Esophagus muscularis mucosa (tissue), 4 donors: ENCODE measurements around the gene CHCHD3.

Experiments used
- CTCF ChIP-seq, 3 experiments: fragments of 200-600 bp in 2 of 3; fragments of 450-650 bp in 1 of 3; sonication (generic) in 2 of 3; IDR thresholded peaks; one replicate each; pipeline ENCODE4 v1.5.1; 2017 to 2019; ENCODE audit warnings: antibody characterized with exemption in 3 of 3, mild to moderate bottlenecking in 2 of 3, moderate library complexity in 1 of 3
- EP300 ChIP-seq: sonication (generic); formaldehyde crosslinking; IDR thresholded peaks from one replicate; pipeline ENCODE4 v1.6.1; 2017; ENCODE audit warnings: antibody characterized with exemption
- POLR2AphosphoS5 ChIP-seq, 2 donors: sonication (generic); formaldehyde crosslinking; IDR thresholded peaks; one replicate each; pipeline ENCODE4 v1.6.1; 2017; ENCODE audit warnings: antibody characterized with exemption in 2 of 2

GRCh38 chr7:132854238-132854637 lies 227.7 kb downstream of the CHCHD3 start:
- TF ChIP-seq CTCF (IDR thresholded peaks at IDR 0.05) (no peak), POLR2AphosphoS5 (IDR thresholded peaks at IDR 0.05) (no peak), EP300 (no peak)
